ENCODE results near the gene CTNS.

CTNS gene

GRCh38 chr17:3666516-3666915 lies 30.0 kb downstream of the CTNS start:
- Histone ChIP-seq H3K79me2 (peaks cover 4% of the 10 kb centered on the region), H3K4me1 (no peaks in the 10 kb centered on the region), H3K9ac (no peak overlapping the region), H3K4me2 (ENCODE audit: low read length) (no peak overlapping the region), H3K36me3 (ENCODE audit: control insufficient read depth, insufficient read depth, low read length) (no peaks in the 10 kb centered on the region), H3K9me3 (ENCODE audit: control insufficient read depth, low read length) (no peaks in the 10 kb centered on the region), H3K4me3 (ENCODE audit: low read depth, low read length) (no peak overlapping the region), H3K27me3 (ENCODE audit: control insufficient read depth, insufficient read depth, low read length) (no peaks in the 10 kb centered on the region), H3K27ac (no peak overlapping the region), H2AFZ (no peak overlapping the region)
- TF ChIP-seq, protein P1, sequence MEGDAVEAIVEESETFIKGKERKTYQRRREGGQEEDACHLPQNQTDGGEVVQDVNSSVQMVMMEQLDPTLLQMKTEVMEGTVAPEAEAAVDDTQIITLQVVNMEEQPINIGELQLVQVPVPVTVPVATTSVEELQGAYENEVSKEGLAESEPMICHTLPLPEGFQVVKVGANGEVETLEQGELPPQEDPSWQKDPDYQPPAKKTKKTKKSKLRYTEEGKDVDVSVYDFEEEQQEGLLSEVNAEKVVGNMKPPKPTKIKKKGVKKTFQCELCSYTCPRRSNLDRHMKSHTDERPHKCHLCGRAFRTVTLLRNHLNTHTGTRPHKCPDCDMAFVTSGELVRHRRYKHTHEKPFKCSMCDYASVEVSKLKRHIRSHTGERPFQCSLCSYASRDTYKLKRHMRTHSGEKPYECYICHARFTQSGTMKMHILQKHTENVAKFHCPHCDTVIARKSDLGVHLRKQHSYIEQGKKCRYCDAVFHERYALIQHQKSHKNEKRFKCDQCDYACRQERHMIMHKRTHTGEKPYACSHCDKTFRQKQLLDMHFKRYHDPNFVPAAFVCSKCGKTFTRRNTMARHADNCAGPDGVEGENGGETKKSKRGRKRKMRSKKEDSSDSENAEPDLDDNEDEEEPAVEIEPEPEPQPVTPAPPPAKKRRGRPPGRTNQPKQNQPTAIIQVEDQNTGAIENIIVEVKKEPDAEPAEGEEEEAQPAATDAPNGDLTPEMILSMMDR (IDR thresholded peaks at IDR 0.05): no peak

DNA sequence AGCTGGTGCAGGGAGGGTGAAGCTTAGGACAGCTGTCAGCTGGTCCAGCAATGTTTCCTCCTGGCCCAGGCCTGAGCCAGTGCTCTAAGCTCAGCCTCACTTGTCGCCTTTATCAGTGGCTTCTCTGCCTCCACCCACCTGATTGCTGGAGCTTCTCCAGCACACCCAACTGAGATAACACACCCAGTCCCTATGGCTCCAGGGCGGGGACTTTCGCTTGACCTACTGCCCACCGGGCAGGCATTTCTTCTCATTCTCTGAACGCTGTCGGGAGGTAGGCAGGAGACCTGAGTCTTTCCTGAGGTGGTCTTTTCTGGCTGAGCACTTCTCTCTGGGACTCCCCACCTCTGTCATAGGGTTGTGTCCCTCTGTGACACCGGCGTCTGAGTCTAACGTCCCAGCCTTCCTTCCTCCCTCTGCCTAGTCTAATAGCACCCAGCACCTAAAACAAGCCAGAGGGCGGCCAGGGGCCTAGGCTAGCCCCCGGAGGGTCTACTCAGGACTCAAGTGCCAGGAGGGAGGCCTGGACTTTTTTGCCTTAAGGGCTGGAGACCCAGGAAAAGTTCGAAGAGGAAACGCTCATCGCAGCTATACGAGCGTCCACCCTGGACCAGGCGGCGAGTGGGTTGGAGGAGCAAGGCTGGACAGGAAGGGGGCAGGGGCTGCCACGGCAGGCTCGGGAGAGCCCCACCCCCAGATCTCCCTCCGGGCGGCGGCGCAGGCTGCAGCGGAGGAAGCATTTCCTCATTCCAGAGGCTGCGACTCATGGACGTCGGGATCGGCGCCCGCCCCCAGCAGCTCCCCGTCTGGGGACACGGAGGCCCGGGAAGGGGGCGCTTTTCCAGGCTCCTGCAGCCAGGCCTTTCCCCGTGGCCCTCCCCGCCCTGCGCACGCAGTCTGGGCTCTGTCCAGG lies 31.1 kb downstream of the CTNS start:
- no peaks in the 10 kb centered on the region for H3K4me1 ChIP-seq
- H3K9me3 ChIP-seq (ENCODE audit: control insufficient read depth, low read length): no peaks in the 10 kb centered on the region
- H3K27me3 ChIP-seq (ENCODE audit: control insufficient read depth, insufficient read depth, low read length): no peaks in the 10 kb centered on the region
- H2AFZ ChIP-seq: peak overlapping the region; percentile 72
- H3K79me2 ChIP-seq: peaks cover 4% of the 10 kb centered on the region
- peak overlapping the region; percentile 95 for H3K4me3 ChIP-seq (ENCODE audit: low read depth, low read length)
- H3K27ac ChIP-seq: peak overlapping the region; percentile 89
- TF ChIP-seq, protein P1 (IDR thresholded peaks at IDR 0.05): no peak
- H3K4me2 ChIP-seq (ENCODE audit: low read length): peak overlapping the region; percentile 74
- H3K36me3 ChIP-seq (ENCODE audit: control insufficient read depth, insufficient read depth, low read length): no peaks in the 10 kb centered on the region
- H3K9ac ChIP-seq: no peak overlapping the region

DNA sequence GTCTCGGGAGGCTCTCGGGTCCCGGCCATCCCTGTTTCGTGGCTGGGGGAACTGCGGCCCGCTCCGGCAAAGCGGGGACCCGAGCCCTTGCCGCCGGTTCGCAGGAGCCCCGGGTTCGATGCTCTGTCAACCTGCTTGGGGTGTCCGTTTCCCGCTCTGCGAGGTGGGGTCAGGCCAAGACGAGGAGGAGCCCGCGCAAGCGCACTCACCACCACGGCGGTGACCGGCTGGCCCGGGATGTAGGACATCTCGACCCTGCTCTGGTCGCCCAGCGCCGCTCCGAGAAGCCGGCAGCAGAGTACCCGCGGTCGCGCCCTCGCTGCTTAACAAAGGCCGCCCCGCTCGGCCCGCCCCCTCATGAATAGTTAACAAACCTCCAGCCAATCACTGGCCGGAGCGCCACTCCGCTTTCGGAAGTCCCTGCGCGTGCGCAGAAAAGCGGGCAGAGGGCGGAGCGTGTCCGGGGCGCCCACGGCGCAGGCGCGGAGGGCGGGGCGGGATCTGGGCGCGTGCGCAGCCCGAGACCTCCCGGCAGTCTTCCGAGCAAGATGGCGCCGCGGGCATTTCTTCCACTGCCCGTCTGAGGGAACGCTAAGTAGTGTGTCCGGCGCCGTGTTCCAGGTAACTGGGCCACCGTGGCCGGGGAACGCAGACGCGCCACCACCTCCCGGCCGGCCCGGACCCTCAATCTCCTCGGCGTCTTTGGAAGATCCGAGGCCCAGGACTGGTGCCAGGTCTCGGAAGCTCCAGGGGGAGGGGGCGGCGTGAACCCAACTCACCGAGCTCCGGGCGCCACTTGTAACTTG lies 31.9 kb downstream of the CTNS start, which contains the start of the genes EMC6 and TAX1BP3:
TSS of gene EMC6 (plus strand) at position 534 of the 806 bp plus-strand sequence. CDS start 335 bp downstream, outside the sequence.
TSS of gene TAX1BP3 (minus strand) at position 300 of the 806 bp plus-strand sequence. CDS start at position 248, 52 bp downstream.
- Histone ChIP-seq H3K9ac (peak within 1 kb of the TSS; percentile 51), H3K9me3 (ENCODE audit: control insufficient read depth, low read length) (no peaks in the 10 kb centered on the region), H3K27ac (peak within 1 kb of the TSS; percentile 89), H3K79me2 (peaks cover 4% of the 10 kb centered on the region), H3K4me1 (no peaks in the 10 kb centered on the region), H3K36me3 (ENCODE audit: control insufficient read depth, insufficient read depth, low read length) (no peaks in the 10 kb centered on the region), H3K4me3 (ENCODE audit: low read depth, low read length) (peak within 1 kb of the TSS; percentile 95), H2AFZ (peak within 1 kb of the TSS; percentile 87), H3K27me3 (ENCODE audit: control insufficient read depth, insufficient read depth, low read length) (no peaks in the 10 kb centered on the region), H3K4me2 (ENCODE audit: low read length) (peak within 1 kb of the TSS; percentile 79)
- TF ChIP-seq, protein P1 (IDR thresholded peaks at IDR 0.05): no peak

DNA sequence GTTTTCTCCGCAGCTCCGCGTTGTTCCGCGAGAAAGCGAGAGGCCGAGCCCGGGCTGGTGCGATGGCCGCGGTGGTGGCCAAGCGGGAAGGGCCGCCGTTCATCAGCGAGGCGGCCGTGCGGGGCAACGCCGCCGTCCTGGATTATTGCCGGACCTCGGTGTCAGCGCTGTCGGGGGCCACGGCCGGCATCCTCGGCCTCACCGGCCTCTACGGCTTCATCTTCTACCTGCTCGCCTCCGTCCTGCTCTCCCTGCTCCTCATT lies 32.5 kb downstream of the CTNS start:
- Histone ChIP-seq H3K79me2 (peaks cover 4% of the 10 kb centered on the region), H3K4me1 (no peaks in the 10 kb centered on the region), H3K9me3 (ENCODE audit: control insufficient read depth, low read length) (no peaks in the 10 kb centered on the region), H3K36me3 (ENCODE audit: control insufficient read depth, insufficient read depth, low read length) (no peaks in the 10 kb centered on the region), H3K27ac (peak overlapping the region; percentile 74), H3K9ac (peak overlapping the region; percentile 51), H3K4me3 (ENCODE audit: low read depth, low read length) (peak overlapping the region; percentile 95), H3K4me2 (ENCODE audit: low read length) (peak overlapping the region; percentile 79), H2AFZ (peak overlapping the region; percentile 87), H3K27me3 (ENCODE audit: control insufficient read depth, insufficient read depth, low read length) (no peaks in the 10 kb centered on the region)
- TF ChIP-seq, protein P1 (IDR thresholded peaks at IDR 0.05): no peak

Measured in parathyroid adenoma (tissue), 2 donors.